WTC11 (cell line): Measurements from ENCODE around the gene LGR6.

Experiments used
- CTCF ChIP-seq: fragments of 200-600 bp; IDR thresholded peaks from 2 replicates; pipeline ENCODE4 v1.8.0; 2022; ENCODE audit warnings: antibody characterized with exemption
- USF1 ChIP-seq: sonication (generic); formaldehyde crosslinking; IDR thresholded peaks from 2 replicates; pipeline ENCODE4 v1.8.0; 2022; ENCODE audit warnings: mild to moderate bottlenecking, missing genetic modification reagents

- no peak for TF ChIP-seq CTCF
- no peak for TF ChIP-seq USF1 (CRISPR knock-in tag)
Observed at GRCh38 chr1:202254454-202255252, 61.1 kb downstream of the LGR6 start.
